Measurements from ENCODE around the gene EPM2AIP1.

Gene EPM2AIP1

DNA sequence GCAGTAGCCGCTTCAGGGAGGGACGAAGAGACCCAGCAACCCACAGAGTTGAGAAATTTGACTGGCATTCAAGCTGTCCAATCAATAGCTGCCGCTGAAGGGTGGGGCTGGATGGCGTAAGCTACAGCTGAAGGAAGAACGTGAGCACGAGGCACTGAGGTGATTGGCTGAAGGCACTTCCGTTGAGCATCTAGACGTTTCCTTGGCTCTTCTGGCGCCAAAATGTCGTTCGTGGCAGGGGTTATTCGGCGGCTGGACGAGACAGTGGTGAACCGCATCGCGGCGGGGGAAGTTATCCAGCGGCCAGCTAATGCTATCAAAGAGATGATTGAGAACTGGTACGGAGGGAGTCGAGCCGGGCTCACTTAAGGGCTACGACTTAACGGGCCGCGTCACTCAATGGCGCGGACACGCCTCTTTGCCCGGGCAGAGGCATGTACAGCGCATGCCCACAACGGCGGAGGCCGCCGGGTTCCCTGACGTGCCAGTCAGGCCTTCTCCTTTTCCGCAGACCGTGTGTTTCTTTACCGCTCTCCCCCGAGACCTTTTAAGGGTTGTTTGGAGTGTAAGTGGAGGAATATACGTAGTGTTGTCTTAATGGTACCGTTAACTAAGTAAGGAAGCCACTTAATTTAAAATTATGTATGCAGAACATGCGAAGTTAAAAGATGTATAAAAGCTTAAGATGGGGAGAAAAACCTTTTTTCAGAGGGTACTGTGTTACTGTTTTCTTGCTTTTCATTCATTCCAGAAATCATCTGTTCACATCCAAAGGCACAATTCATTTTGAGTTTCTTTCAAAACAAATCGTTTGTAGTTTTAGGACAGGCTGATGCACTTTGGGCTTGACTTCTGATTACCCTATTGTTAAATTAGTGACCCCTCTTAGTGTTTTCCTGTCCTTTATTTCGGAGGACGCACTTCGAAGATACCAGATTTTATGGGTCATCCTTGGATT, 674 bp upstream of the EPM2AIP1 start, which contains the start of gene MLH1:
Gene MLH1, plus strand, starts transcription at position 193 of the 958 bp plus-strand sequence. Its CDS starts 30 bp downstream, at position 223.
- peak within 1 kb of the TSS; percentile 70 for H3K4me3 ChIP-seq (ENCODE audit: low read depth, low read length)
- TF ChIP-seq, protein P1, sequence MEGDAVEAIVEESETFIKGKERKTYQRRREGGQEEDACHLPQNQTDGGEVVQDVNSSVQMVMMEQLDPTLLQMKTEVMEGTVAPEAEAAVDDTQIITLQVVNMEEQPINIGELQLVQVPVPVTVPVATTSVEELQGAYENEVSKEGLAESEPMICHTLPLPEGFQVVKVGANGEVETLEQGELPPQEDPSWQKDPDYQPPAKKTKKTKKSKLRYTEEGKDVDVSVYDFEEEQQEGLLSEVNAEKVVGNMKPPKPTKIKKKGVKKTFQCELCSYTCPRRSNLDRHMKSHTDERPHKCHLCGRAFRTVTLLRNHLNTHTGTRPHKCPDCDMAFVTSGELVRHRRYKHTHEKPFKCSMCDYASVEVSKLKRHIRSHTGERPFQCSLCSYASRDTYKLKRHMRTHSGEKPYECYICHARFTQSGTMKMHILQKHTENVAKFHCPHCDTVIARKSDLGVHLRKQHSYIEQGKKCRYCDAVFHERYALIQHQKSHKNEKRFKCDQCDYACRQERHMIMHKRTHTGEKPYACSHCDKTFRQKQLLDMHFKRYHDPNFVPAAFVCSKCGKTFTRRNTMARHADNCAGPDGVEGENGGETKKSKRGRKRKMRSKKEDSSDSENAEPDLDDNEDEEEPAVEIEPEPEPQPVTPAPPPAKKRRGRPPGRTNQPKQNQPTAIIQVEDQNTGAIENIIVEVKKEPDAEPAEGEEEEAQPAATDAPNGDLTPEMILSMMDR (IDR thresholded peaks at IDR 0.05; ENCODE audit: borderline replicate concordance, insufficient read depth, low read depth, low read length) = no peak

DNA sequence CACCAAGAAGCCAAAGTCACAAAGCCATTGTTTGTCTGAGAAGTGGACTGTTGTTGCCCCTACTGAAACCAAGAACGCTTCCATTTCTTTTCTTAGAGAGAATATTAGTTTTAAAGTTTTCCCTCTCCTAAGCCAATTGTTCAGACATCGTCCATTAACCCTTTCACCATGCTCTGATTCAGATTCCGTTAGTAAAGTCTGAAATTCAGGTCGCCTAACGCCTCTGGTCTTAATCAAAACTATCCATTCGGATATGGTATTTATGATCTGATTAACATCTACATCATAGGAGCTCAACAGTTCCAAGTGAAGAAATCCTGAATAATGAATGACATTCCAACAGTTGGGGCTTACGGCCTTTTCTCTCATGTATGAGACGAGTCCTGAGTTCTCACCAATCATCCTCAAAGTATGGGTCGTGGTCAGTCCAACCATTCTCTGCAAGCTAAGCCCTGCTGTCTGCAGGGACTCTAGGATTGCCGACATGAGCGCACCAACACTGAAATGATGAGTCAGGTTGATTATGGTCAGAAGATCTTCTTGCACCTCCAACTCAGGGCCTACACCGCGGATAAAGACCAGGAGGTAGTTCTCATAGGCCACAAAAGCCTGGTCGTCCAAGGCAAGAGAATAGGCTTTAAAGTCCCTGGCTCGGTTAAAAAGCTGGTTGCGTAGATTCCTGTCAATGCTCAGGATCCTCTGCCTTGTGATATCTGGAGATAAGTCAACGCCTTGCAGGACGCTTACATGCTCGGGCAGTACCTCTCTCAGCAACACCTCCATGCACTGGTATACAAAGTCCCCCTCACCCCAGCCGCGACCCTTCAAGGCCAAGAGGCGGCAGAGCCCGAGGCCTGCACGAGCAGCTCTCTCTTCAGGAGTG, 767 bp downstream of the EPM2AIP1 start:
- TF ChIP-seq, protein P1 (IDR thresholded peaks at IDR 0.05; ENCODE audit: borderline replicate concordance, insufficient read depth, low read depth, low read length) = no peak
- peak overlapping the region; percentile 70 for H3K4me3 ChIP-seq (ENCODE audit: low read depth, low read length)

DNA sequence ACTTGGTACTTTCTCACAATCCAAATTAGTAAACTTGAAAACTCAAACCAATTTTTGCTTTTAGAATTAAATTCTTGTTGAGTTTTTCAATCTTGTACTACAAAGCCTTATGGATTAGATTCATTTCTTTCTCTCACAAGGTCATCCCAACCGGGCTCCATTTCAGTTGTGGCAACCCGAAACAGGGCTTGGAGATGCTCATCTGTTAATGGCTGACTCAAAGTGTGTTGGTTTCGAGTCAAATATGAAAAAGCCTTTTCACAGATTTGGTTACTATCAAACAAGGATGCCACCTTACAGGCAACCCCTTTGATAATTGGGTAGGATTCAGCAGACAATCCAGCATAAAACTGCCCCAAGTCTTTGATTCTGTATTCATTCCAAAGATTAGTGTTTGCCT, 1.8 kb downstream of the EPM2AIP1 start:
- H3K4me3 ChIP-seq (ENCODE audit: low read depth, low read length) = peak overlapping the region; percentile 70
- TF ChIP-seq, protein P1 (IDR thresholded peaks at IDR 0.05; ENCODE audit: borderline replicate concordance, insufficient read depth, low read depth, low read length) = no peak

DNA sequence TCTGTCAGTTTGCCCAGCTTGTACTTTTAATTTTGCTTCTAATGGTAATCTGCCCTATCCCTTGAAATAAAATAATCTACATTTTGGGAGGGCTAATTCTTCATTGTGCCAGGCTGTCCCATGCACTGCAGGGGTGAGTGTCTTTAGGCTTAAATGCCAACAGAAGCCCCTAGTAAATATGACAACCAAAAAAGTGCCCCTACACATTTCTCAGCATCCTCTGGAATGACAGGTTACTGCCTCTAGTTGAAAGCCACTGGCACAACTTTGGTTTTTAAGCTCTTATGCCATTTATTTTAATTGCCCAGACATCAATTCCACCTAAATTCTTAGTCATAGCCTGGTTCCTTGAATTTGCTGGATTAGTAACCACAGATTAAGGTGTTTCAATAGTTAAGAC, 3.4 kb downstream of the EPM2AIP1 start:
- peak overlapping the region; percentile 2 for H3K4me3 ChIP-seq (ENCODE audit: low read depth, low read length)
- TF ChIP-seq, protein P1 (IDR thresholded peaks at IDR 0.05; ENCODE audit: borderline replicate concordance, insufficient read depth, low read depth, low read length) = no peak

DNA sequence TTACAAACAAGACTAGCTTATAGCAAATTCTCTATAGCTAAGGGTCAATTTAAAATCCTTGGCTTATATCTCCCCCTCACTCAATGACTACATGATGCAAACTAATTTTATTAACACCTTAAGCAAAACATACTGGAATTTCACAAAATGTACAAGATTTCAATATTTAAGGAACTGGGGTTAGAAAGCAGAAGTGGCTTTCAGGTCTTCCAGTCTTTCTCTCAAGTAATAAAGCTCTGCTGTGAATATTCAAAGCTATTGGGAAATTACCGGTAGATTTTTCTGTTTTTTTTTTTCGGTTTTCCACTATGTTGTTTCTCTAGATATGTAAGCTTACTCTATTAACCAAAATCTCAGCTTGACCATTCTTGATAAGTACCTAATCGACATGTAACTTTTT, 3.9 kb downstream of the EPM2AIP1 start:
- TF ChIP-seq, protein P1 (IDR thresholded peaks at IDR 0.05; ENCODE audit: borderline replicate concordance, insufficient read depth, low read depth, low read length) = no peak
- peak overlapping the region; percentile 2 for H3K4me3 ChIP-seq (ENCODE audit: low read depth, low read length)

DNA sequence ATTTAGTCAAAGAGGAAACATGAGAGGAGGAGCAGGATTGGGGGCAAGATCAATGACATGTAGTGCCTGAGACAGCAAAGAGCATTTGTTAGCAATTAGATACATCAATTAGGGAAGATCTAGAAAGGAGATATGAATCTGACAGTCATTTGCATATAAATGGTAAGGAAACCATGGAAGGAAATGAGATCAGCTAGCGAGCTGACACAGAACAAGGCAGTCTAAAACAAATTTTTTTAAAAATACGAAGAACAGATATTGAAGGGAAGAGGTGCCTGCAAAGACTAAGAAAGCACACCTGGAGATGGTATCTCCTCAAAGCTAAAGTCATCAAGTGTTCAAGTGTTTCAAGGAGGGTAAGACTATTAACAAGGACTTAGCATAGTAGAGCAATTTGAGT, 4.6 kb downstream of the EPM2AIP1 start:
- TF ChIP-seq, protein P1 (IDR thresholded peaks at IDR 0.05; ENCODE audit: borderline replicate concordance, insufficient read depth, low read depth, low read length) = no peak
- H3K4me3 ChIP-seq (ENCODE audit: low read depth, low read length) = no peak overlapping the region

Data from GM12875 (cell line).